ENCODE results near the gene BABAM2. TPM values are rescaled to one million over a fixed set of nuclear protein-coding genes. Genes with fewer than 3 reads are reported as not detected.

BABAM2 gene
- total RNA-seq, 1 donor, result 42.0 TPM

- peak; percentile 94 for DNase-seq (ENCODE audit: insufficient read length, low spot score, missing footprints)
- no peaks in the 10 kb centered on the region for H4K20me1 ChIP-seq (ENCODE audit: insufficient read depth, low read length)
- peak overlapping the region; percentile 83 for H3K4me2 ChIP-seq (ENCODE audit: insufficient read depth, low read length)
- peaks cover 9% of the 10 kb centered on the region for H3K36me3 ChIP-seq (ENCODE audit: insufficient read depth, low read length)
- no peaks in the 10 kb centered on the region for H3K27me3 ChIP-seq (ENCODE audit: insufficient read depth, low read length)
- peak overlapping the region; percentile 99 for H3K27ac ChIP-seq (ENCODE audit: low read depth, low read length)
- no peaks in the 10 kb centered on the region for H3K9me3 ChIP-seq (ENCODE audit: low read depth, low read length)
- H2AFZ ChIP-seq (ENCODE audit: low read length), result no peak overlapping the region
- H3K4me1 ChIP-seq (ENCODE audit: insufficient read depth, low read length), result peaks cover 27% of the 10 kb centered on the region
- peaks cover 46% of the 10 kb centered on the region for H3K79me2 ChIP-seq (ENCODE audit: insufficient read depth, low read length)
- H3K4me3 ChIP-seq (ENCODE audit: insufficient read depth, low read length), result peak overlapping the region; percentile 89
- TF ChIP-seq, protein P1, sequence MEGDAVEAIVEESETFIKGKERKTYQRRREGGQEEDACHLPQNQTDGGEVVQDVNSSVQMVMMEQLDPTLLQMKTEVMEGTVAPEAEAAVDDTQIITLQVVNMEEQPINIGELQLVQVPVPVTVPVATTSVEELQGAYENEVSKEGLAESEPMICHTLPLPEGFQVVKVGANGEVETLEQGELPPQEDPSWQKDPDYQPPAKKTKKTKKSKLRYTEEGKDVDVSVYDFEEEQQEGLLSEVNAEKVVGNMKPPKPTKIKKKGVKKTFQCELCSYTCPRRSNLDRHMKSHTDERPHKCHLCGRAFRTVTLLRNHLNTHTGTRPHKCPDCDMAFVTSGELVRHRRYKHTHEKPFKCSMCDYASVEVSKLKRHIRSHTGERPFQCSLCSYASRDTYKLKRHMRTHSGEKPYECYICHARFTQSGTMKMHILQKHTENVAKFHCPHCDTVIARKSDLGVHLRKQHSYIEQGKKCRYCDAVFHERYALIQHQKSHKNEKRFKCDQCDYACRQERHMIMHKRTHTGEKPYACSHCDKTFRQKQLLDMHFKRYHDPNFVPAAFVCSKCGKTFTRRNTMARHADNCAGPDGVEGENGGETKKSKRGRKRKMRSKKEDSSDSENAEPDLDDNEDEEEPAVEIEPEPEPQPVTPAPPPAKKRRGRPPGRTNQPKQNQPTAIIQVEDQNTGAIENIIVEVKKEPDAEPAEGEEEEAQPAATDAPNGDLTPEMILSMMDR (IDR thresholded peaks at IDR 0.05; ENCODE audit: extremely low read depth, low read depth, low read length), result no peak
Measured at GRCh38 chr2:27891673-27892105, 1.2 kb downstream of the BABAM2 start.

DNA sequence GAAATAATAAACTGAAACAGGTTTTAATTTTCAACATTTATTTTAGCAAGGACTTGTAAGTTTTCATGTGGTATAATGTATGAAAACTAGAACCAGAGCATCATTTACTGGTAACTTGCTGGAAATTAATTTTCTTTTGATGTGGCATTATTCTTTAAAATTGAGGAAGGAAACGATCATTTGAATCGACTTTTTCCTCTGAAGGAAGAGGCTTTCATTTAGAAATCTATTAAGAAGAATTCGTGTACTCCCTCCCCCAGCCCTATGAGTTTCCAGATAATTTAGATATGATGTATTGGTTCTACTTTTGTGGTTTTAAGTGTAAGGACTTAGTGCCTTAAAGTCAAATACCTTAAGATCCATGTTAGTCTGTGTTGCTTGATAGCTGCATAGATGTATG, 2.5 kb downstream of the BABAM2 start:
- peaks cover 27% of the 10 kb centered on the region for H3K4me1 ChIP-seq (ENCODE audit: insufficient read depth, low read length)
- no peak overlapping the region for H3K4me3 ChIP-seq (ENCODE audit: insufficient read depth, low read length)
- H4K20me1 ChIP-seq (ENCODE audit: insufficient read depth, low read length), result no peaks in the 10 kb centered on the region
- peaks cover 10% of the 10 kb centered on the region for H3K36me3 ChIP-seq (ENCODE audit: insufficient read depth, low read length)
- TF ChIP-seq, protein P1 (IDR thresholded peaks at IDR 0.05; ENCODE audit: extremely low read depth, low read depth, low read length), result no peak
- H3K79me2 ChIP-seq (ENCODE audit: insufficient read depth, low read length), result peaks cover 44% of the 10 kb centered on the region
- DNase-seq (ENCODE audit: insufficient read length, low spot score, missing footprints), result no peak
- no peak overlapping the region for H3K27ac ChIP-seq (ENCODE audit: low read depth, low read length)
- H3K27me3 ChIP-seq (ENCODE audit: insufficient read depth, low read length), result no peaks in the 10 kb centered on the region
- no peaks in the 10 kb centered on the region for H3K9me3 ChIP-seq (ENCODE audit: low read depth, low read length)
- H3K4me2 ChIP-seq (ENCODE audit: insufficient read depth, low read length), result no peak overlapping the region
- no peak overlapping the region for H2AFZ ChIP-seq (ENCODE audit: low read length)

DNA sequence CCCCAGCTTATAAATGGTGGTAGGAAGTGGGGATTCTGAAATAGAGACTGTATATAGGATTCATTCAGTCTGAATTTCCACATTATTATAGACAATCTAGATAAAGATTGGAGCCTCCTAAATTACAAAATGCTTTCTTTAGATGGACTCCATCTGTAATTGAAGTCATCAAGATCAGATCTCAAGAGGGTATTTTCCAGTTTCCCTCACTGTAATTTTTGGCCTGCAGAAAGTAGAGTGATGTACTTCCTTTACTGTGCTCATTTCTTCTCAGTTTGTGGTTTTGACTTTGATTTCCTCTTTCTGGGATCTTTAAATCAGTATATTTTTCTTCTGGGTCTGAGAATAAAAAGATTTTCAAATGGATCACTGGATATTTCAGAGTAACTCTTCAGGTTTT, 7.2 kb downstream of the BABAM2 start:
- no peaks in the 10 kb centered on the region for H4K20me1 ChIP-seq (ENCODE audit: insufficient read depth, low read length)
- no peak overlapping the region for H3K27ac ChIP-seq (ENCODE audit: low read depth, low read length)
- no peak overlapping the region for H3K4me2 ChIP-seq (ENCODE audit: insufficient read depth, low read length)
- TF ChIP-seq, protein P1 (IDR thresholded peaks at IDR 0.05; ENCODE audit: extremely low read depth, low read depth, low read length), result no peak
- peak; percentile 49 for DNase-seq (ENCODE audit: insufficient read length, low spot score, missing footprints)
- peaks cover 15% of the 10 kb centered on the region for H3K36me3 ChIP-seq (ENCODE audit: insufficient read depth, low read length)
- no peak overlapping the region for H2AFZ ChIP-seq (ENCODE audit: low read length)
- H3K79me2 ChIP-seq (ENCODE audit: insufficient read depth, low read length), result peaks cover 18% of the 10 kb centered on the region
- H3K9me3 ChIP-seq (ENCODE audit: low read depth, low read length), result no peaks in the 10 kb centered on the region
- no peaks in the 10 kb centered on the region for H3K27me3 ChIP-seq (ENCODE audit: insufficient read depth, low read length)
- no peak overlapping the region for H3K4me3 ChIP-seq (ENCODE audit: insufficient read depth, low read length)
- H3K4me1 ChIP-seq (ENCODE audit: insufficient read depth, low read length), result peaks cover 8% of the 10 kb centered on the region

GRCh38 chr2:27901234-27901633, 10.7 kb downstream of the BABAM2 start:
- Histone ChIP-seq H3K79me2 (ENCODE audit: insufficient read depth, low read length) (peaks cover 9% of the 10 kb centered on the region), H3K9me3 (ENCODE audit: low read depth, low read length) (no peaks in the 10 kb centered on the region), H3K4me1 (ENCODE audit: insufficient read depth, low read length) (peaks cover 12% of the 10 kb centered on the region), H3K4me3 (ENCODE audit: insufficient read depth, low read length) (no peak overlapping the region), H3K4me2 (ENCODE audit: insufficient read depth, low read length) (no peak overlapping the region), H3K36me3 (ENCODE audit: insufficient read depth, low read length) (peaks cover 9% of the 10 kb centered on the region), H4K20me1 (ENCODE audit: insufficient read depth, low read length) (no peaks in the 10 kb centered on the region), H3K27ac (ENCODE audit: low read depth, low read length) (no peak overlapping the region), H2AFZ (ENCODE audit: low read length) (no peak overlapping the region), H3K27me3 (ENCODE audit: insufficient read depth, low read length) (no peaks in the 10 kb centered on the region)
- no peak for DNase-seq (ENCODE audit: insufficient read length, low spot score, missing footprints)
- TF ChIP-seq, protein P1 (IDR thresholded peaks at IDR 0.05; ENCODE audit: extremely low read depth, low read depth, low read length), result no peak

All from osteoblast (primary cell).